HG03342 (cell line): ENCODE measurements around the gene GARNL3.
A peak's percentile ranks its signal among the peaks of the same experiment; 100 is the strongest.

Experiments
- ATAC-seq: cut with Tn5 transposase; IDR thresholded peaks from one replicate; pipeline ENCODE4 v1.9.1; 2021; ENCODE audit warnings: mild to moderate bottlenecking, moderate library complexity; ENCODE audit not compliant: unreplicated experiment

GARNL3 gene

DNA sequence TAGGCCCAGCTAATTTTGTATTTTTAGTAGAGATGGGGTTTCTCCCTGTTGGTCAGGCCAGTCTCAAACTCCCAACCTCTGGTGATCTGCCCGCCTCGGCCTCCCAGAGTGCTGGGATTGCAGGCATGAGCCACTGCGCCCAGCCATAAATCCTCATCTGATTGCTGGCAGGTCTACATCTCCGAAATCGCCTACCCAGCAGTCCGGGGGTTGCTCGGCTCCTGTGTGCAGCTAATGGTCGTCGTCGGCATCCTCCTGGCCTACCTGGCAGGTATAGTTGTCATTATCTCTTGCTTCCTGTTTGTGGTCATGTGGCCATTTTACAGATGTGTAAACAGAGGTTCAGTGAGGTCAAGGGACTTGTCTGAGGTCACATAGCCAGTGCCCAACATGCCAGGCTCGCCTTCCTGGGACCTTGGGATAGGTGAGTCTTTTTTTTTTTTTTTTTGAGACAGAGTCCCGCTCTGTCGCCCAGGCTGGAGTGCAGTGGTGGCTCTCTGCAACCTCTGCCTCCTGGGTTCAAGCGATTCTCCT, 135.2 kb downstream of the GARNL3 start:
- no peak for ATAC-seq

DNA sequence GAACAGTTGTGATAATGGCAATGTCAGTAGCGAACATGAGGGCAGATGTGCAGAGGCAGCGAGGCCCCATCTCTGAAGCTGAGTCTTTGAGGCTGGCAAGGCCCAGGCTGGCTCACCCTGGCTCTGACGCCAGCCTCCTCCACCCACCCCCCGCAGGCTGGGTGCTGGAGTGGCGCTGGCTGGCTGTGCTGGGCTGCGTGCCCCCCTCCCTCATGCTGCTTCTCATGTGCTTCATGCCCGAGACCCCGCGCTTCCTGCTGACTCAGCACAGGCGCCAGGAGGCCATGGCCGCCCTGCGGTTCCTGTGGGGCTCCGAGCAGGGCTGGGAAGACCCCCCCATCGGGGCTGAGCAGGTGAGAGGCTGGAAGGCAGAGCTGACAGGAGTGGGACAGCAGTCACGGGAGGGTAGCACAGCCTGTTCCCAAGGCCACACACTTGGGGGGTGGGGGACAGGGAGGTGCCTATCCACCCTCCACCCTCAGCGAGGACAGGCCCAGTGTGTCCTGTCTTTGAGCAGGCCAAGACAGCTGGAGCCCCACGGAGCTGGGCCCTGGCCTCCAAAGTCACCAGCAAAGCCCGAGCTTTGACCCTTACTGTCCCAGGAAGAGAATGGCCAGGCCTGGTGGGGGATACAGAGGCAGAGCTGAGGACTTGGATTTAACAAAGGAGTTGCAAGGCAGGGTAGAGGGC, 138.0 kb downstream of the GARNL3 start:
- no peak for ATAC-seq

DNA sequence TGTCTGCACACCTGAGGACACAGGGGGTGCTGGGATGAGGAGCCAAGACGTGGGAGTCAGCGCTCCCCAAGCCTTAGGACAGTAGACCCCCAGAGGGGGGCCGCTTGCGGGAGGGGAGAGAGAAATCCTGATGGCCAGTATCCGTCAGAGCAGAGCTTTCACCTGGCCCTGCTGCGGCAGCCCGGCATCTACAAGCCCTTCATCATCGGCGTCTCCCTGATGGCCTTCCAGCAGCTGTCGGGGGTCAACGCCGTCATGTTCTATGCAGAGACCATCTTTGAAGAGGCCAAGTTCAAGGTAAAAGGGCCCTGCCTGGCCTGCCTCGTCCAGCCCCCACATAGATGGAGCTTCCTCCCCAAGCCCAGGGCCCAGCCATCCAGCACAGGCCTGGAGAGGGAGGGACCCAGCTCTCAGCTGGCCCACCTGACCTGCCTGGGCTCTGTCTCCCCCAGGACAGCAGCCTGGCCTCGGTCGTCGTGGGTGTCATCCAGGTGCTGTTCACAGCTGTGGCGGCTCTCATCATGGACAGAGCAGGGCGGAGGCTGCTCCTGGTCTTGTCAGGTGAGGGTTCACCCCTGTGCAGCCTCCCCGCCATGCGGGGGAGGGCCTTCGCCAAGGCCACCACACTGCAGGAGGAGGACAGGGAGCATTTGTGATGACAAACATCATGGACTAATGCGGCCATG, 139.1 kb downstream of the GARNL3 start:
- ATAC-seq = no peak

DNA sequence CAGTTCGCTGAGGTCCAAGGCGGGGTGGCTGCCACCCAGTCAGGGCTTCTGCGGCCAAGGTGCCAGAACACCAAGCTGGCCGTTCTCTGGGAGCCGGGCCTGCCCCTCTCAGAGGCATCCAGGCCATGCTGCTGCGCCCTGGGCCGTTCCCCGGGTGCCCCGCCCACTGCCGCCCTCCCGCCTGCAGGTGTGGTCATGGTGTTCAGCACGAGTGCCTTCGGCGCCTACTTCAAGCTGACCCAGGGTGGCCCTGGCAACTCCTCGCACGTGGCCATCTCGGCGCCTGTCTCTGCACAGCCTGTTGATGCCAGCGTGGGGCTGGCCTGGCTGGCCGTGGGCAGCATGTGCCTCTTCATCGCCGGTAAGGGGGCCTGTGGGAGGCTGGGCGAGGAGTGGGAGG, 140.1 kb downstream of the GARNL3 start:
- no peak for ATAC-seq

DNA sequence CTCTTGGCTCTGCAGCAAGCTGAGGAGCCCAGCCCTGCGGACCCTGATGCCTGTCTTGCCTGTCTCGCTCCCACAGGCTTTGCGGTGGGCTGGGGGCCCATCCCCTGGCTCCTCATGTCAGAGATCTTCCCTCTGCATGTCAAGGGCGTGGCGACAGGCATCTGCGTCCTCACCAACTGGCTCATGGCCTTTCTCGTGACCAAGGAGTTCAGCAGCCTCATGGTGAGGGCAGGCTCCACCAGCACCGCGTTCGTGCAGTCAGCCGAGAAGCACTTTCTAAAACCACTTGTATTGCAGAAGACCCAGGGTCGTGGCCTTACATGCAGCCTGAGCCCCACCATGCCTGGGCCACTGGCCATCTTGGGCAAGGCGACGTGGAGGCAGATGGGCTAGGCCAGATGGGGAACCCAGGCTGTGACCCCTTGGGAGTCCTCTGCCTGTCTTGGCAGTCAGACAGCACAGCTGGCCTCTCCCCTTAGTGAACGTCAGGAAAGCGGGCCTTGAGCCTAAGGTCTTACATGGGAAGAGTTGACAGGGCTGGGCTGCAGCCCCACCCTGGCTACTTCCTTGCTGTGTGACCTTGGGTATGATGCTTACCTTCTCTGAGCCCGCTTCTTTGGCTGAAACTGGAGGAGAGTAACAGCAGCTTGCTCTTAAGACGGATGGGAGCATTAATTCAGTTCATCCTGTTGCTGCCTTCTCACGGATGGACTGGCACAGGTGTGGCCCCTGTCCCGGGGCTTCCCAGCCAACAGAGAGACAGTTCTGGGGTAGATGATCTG, 141.0 kb downstream of the GARNL3 start:
- no peak for ATAC-seq

DNA sequence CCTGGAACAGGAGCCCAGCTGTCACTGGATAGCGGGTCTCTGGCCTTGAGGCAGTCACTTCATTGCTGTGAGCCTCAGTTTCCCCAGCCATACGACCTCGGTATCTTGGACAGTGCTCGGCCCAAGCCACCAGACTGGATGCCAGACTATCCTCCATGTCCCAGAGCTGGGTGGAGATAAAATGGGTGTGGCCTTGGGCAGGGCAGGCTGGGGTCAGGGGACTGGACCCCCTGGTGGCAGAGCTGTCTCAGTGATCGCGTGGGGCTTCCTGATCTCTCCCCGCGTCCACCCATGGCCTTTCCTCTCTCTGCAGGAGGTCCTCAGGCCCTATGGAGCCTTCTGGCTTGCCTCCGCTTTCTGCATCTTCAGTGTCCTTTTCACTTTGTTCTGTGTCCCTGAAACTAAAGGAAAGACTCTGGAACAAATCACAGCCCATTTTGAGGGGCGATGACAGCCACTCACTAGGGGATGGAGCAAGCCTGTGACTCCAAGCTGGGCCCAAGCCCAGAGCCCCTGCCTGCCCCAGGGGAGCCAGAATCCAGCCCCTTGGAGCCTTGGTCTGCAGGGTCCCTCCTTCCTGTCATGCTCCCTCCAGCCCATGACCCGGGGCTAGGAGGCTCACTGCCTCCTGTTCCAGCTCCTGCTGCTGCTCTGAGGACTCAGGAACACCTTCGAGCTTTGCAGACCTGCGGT, 142.4 kb downstream of the GARNL3 start:
- ATAC-seq = no peak

DNA sequence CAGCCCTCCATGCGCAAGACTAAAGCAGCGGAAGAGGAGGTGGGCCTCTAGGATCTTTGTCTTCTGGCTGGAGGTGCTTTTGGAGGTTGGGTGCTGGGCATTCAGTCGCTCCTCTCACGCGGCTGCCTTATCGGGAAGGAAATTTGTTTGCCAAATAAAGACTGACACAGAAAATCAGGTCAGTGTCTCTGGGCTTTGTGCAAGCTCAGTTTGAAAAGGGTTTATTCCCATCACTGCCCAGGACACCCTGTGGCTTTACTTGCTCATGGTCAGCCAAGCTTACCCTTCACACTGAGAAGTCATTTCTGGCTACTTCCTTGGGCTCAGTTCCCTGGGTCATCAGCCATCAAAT, 142.9 kb downstream of the GARNL3 start:
- no peak for ATAC-seq

DNA sequence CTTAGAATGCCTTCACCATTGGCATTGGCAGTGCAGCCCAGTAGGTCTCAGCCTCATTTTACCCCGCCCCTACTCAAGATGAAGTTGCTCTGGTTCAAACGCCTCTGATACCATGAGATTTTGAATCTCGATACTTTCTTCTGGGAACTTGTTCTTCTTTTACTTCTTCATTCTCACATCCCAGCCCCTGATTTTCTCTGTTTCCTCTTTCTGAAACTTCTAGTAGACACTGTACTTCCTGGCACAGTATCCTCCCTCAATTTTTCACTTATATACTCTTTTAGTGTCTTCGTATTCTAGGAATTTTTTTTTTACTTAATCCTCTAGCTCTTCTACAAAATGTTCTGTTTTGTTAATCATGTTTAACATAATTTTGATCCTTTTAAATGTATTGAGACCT, 146.5 kb downstream of the GARNL3 start:
- ATAC-seq = no peak

DNA sequence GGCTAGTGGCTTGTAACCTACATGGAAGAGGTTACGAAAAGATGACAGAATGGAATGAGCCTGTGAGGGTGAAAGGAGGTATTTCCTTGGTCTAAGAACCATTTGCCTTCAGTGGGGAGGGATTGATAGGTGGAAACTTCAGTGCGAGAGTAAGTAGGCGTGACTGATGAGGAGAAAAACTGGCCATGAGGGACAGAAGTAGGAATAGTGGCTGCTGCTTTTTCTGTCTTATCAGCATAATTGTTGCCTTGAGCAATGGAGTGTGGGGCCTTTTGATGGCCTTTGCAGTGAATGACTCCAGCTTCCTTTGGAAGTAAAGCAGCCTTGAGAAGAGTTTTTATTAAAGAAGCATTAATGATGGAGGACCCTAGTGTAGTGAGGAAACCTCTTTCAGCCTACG, 150.6 kb downstream of the GARNL3 start:
- ATAC-seq = no peak

DNA sequence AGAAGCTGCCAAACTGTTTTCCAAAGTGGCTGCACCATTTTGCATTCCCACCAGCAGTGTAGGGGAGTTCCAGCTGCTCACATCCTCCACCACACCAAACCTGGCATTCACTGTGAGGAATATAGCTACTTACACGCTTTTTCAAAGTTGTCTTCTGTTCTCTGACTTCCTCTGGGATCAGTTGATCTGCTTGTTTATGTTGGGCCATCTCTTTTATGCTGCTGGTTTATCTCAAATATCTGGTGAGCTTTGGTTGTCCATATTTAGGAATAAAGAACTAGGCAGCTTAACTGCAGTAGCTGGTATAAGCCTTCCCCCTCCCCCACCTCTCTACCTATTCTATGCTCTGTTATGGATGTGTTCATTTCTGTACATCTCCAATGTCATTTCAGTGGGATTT, 151.1 kb downstream of the GARNL3 start:
- no peak for ATAC-seq

DNA sequence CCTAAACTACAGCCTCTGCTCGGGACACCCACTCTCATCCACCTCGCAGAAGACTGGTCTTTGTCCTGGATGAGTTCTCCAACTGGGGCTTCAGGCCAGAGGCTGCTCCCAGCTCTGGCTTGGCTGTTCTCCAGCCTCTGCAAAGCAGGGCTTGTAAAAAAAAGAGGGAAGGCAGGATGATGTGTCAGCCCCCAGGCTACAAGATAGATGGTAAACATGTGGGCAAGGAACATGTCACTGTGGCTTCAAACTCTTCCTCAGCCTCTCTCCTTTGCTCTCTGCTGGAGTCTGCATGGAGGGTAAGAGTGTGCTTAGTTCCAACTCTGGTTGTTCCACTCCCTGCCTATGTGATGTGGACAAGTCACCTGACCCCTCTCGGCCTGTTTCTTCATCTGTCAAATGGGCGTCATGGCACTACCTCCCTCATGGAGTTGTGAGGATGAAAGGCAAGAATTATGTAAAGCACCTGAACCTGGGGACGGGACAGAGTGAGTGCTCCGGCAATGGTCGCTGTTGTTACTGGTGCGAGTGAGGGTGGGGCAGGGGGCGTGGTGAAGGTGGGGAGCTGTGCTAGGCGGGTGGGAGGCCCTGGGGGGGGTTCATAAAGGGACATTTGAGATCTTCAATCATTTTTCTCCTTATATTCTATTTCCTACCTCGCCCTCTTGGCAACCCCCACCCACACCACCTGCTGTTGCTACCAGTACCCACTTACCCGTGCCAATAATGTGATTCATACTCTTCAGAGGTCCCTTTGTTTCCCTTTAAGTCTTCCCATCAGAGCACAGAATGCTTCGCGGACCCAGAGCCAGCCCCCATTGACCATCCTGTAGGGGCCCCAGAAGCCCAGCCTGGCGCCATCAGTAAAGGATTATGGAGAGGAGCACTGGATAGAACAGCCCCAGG, 152.8 kb downstream of the GARNL3 start:
- ATAC-seq = no peak

DNA sequence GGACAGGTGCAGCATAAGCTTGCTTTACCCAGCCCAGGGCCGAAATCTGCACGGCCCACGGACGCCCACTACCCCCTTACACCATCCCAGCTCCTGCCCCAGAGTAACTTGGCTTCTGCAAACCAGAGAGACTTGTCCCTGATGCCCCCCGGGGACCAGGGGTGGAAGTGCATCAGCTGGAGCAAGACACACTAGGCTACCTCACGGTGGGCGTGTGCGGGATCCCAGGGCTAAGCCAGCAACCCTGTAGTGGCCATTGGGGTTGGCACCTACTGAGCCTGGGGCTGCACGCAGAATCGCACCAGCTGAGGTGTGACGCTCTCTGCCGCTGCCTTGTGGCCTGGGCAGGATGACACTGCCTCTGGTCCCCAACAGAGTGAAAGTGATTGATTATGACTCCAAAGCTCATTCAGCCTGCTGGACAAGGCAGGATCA, 153.5 kb downstream of the GARNL3 start:
- no peak for ATAC-seq

DNA sequence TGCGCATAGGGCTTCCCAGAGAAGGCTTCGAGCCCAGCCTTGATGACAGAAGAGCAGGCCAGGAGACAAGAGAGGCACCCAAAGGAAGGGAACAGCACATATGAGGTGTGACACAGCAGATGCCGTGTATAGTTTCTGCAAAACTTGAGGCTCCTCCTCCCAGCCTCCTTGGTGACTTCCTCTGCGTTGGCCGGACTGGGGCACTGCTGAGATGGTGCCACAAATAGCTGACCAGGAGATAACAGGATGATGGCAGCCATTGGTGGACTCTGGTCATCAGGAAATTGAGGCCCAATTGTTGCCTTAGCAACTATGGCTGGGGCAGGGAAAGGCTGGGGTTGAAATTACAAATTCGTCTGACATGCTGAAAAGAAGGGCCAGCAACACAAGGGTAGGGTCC, 154.8 kb downstream of the GARNL3 start:
- no peak for ATAC-seq

DNA sequence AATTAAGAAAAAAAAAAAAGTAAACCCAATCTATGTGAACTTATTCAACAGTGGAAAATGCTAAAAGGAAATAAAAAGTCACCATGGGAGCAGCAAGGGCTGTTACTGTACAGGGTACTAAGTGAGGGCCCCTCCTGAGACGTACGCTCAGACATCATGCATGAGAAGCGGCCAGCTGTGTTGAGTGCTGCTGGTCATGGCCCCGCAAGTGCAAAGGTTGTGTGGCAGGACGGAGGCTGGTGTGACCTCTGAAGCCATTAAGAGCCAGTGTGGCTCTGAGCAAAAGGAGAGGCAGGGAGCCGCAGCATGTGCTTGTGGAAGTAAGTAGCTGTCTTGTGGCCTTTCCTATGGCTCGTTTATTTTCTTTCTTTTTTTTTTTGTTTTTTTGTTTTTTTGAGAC, 156.5 kb downstream of the GARNL3 start:
- no peak for ATAC-seq

DNA sequence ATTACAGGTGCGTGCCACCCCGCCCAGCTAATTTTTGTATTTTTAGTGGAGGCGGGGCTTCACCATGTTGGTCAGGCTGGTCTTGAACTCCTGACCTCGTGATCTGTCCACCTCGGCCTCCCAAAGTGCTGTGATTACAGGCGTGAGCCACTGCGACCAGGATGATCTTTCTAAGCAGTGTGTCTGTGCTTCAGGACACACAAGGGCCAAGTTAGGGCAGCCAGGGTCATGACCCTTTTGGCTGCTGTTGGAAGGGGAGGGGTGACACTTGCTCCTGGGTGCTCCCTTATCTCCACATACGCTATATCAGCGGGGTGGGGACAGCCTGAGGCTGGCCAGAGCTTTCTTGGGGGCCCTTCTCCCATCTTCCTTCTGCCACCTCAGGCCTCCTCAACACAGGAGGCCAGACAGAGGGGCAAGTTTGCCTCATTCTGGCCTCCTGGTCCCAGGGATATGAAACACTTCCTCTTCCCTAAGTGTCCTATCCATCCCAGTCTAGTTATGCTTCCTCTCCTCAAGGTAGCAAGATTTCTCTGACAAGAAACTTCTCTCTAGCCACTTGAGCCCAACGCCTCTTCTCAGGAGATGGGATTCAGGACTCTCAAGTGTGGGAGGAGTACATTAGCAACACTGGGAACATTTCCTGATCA, 157.7 kb downstream of the GARNL3 start:
- ATAC-seq = no peak

DNA sequence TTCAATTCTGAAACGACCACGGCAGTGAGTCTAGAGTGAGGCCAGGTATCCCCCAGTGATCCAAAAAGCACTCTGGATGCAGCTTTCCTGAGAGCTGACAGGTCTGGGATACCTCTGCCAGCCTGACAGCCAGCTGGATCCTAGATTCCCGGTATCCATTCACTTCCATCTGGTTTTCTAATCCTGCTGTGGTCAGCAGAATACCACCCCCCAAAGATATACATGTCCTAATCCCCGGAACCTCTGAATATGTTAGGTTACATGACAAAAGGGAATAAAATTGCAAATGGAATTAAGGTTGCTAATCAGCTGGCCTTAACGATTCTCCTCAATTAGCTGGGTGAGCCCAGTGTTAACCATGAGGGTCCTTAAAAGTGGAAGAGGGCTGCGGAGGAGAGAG, 158.2 kb downstream of the GARNL3 start:
- no peak for ATAC-seq

DNA sequence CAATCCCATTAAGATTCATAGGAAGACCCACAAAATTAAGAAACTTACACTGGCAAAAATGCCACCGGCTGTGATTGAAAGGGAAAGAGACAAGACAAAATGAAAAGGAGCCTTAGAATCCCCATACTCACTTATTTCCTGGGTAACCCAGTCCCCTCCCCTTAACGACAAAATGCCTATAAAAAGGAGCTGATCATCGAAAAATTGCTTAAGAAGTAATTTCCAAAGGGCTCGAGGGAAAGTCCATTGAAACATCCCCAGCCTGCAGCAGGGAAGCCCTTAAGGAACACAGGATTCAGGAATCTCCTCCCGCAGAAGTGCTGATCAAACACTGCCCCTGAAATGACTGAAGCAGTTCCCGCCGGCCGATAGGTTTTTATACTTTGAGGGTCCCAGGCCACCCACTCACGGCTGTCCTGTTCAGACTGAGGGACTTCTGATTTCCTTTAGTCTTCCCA, 158.9 kb downstream of the GARNL3 start:
- ATAC-seq = peak; percentile 1

DNA sequence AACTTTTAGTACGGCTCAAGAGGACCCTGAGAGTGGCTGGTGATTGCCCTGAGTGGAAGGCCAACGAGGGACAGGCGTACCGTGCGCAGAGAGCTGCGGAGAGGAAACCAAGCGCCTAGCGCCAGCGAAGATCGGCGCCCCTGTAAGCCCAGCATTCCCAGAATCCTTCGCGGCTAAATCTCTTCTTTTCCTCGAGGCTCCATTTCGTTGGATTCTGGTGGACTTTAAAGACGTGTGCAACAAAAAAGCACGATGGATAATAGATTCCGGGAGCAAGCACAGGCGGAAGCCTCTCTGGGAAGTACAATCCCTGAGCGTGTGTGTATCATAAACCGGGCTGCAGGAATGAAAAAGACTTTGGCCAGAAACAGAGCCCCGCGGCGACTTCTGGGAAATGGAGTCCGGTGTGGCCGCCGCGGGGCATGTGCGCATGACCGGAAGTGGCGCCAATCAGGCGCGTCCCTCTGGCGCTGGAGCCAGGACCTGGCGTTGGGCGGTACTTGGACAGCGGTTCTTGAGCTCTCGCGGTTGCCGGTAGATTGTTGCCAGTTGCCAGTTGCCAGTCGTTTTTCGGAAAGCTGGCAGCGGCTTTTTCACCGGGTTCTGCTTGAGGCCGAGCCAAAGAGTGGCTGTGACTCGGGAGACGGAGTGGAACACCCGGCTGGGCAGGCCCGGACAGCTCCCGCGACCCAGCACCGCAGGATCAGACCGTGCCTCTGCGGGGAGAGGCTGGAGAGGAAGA, 159.5 kb downstream of the GARNL3 start, which contains the start of gene ZNF79:
ZNF79 (plus strand) TSS at position 449 of the 742 bp plus-strand sequence. CDS start 406 bp downstream, outside the sequence.
- peak; percentile 75 for ATAC-seq

DNA sequence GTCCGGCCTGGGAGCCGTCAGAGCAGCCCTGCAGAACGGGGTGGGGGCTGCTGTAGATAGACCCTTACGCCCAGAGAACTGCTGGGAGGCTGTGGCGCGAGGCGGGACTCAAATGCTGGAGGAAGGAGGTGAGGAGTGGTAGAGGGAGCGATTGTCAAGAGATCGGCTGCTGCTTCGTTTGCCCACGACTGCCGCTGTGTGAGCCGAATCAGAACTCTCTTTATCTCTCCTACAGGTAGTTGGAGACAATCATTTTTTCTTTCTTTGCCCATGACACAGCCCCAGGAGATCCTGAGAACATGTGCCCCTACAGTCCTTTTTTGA, 160.1 kb downstream of the GARNL3 start:
- ATAC-seq = peak; percentile 20
